Gastrocnemius medialis (tissue), 4 donors: Measurements from ENCODE around the gene KCNJ10. TPM values are rescaled to one million over a fixed set of nuclear protein-coding genes. Genes with fewer than 3 reads are reported as not detected.

Experiments
- ATAC-seq, 2 donors: fragments of 150-250 bp; one replicate each; pipeline ENCODE4 v1.9.1; 2016
- DNase-seq, 2 donors: peaks; one replicate each; pipeline ENCODE4 v3.0.0-alpha.2; 2019
- H3K27ac ChIP-seq, 4 donors: fragments of 200-600 bp; sonication (generic); 1 replicate in 1 of 4; 2 replicates in 3 of 4; pipeline ENCODE4 v1.5.1; 2016 to 2018; ENCODE audit warnings: mild to moderate bottlenecking in 2 of 4, moderate library complexity in 1 of 4
- H3K27me3 ChIP-seq, 3 donors: fragments of 200-600 bp; sonication (generic) in 2 of 3; 1 replicate in 1 of 3; 2 replicates in 2 of 3; pipeline versions ENCODE4 v1.5.1 to v1.6.0; 2016 to 2019; ENCODE audit warnings: mild to moderate bottlenecking in 1 of 3, moderate library complexity in 1 of 3
- H3K36me3 ChIP-seq, 2 donors: fragments of 200-600 bp; sonication (generic) in 1 of 2; one replicate each; pipeline ENCODE4 v1.5.1; 2017 to 2018
- H3K4me1 ChIP-seq, 2 donors: fragments of 200-600 bp; sonication (generic) in 1 of 2; one replicate each; pipeline ENCODE4 v1.5.1; 2016 to 2017; ENCODE audit warnings: mild to moderate bottlenecking in 2 of 2
- H3K4me3 ChIP-seq, 4 donors: fragments of 200-600 bp; sonication (generic) in 3 of 4; 1 replicate in 1 of 4; 2 replicates in 3 of 4; pipeline ENCODE4 v1.5.1; 2016 to 2019; ENCODE audit warnings: mild to moderate bottlenecking in 2 of 4
- H3K9me3 ChIP-seq, 3 donors: fragments of 200-600 bp; sonication (generic) in 2 of 3; 1 replicate in 1 of 3; 2 replicates in 2 of 3; pipeline ENCODE4 v1.5.1; 2016 to 2019
- CTCF ChIP-seq, 5 experiments: fragments of 450-650 bp in 3 of 5; fragments of 200-600 bp in 2 of 5; sonication (generic) in 2 of 5; IDR thresholded peaks in 4 of 5; conservative IDR thresholded peaks in 1 of 5; 1 replicate in 4 of 5; 2 replicates in 1 of 5; pipeline ENCODE4 v1.5.1; 2016 to 2019; ENCODE audit warnings: antibody characterized with exemption in 5 of 5, mild to moderate bottlenecking in 3 of 5, moderate library complexity in 3 of 5
- POLR2A ChIP-seq, 2 donors: fragments of 450-650 bp; IDR thresholded peaks; one replicate each; pipeline ENCODE4 v1.6.1; 2017; ENCODE audit warnings: antibody characterized with exemption in 2 of 2, mild to moderate bottlenecking in 2 of 2, moderate library complexity in 2 of 2
- in situ Hi-C, 4 donors: fragments of 200-750 bp; cut with MboI; loops; one replicate each; pipeline versions ENCODE4 v1.15.0 to v1.8.0; 2017; ENCODE audit warnings: low sequenced_read_pairs in 4 of 4
- intact Hi-C: fragments of 100-400 bp; cut with DNase I; formaldehyde crosslinking; loops from one replicate; pipeline ENCODE4 v1.15.1; 2023; ENCODE audit warnings: low total_unique reads
- total RNA-seq, 4 donors: library from RNA; depleted of rRNA; stranded (reverse); fragments of >200 nt; gene quantifications; one replicate each; pipeline versions ENCODE4 v1.1.0 to v1.2.3, GENCODE V29; 2016

Gene KCNJ10
- total RNA-seq, 4 donors from 2014 or later = not detected

GRCh38 chr1:160085686-160086455 is 15.9 kb upstream of the KCNJ10 start:
- Histone ChIP-seq H3K36me3 (no peaks in the 10 kb centered on the region), H3K4me1 (peaks cover 0 to 6% of the 10 kb centered on the region in 2 donors), H3K4me3 (no peak overlapping the region), H3K27me3 (peaks cover 0 to 12% (median 3%) of the 10 kb centered on the region in 3 donors), H3K9me3 (no peaks in the 10 kb centered on the region), H3K27ac (peak overlapping the region; percentile 14 to 51 (median 36))
- ATAC-seq (peak; percentile 69 to 89), DNase-seq (peak; percentile 53 to 79)
- intact Hi-C loops (loop anchor here (5.0 to 10.0 kb wide), 2 partner anchors 206 to 289 kb away; no protein-coding TSS in a partner anchor), in situ Hi-C loops (loop anchor here in 3 of 4 donors (10.0 to 25.0 kb wide), 3 partner anchors 51 to 276 kb away; partner anchors contain the start of genes NHLH1 (in 2 of the 3), PEX19 (in 1 of the 3) and PIGM (in 1 of the 3))
- peak; percentile 75 to 89 (median 88) for TF ChIP-seq CTCF (IDR thresholded peaks at IDR 0.05 in 4 of 5, conservative IDR thresholded peaks at IDR 0.05 in 1 of 5)
- no peak for TF ChIP-seq POLR2A (IDR thresholded peaks at IDR 0.05)

- no peaks in the 10 kb centered on the region for H3K36me3 ChIP-seq
- in situ Hi-C loops (loop anchor here in 3 of 4 donors (10.0 to 25.0 kb wide), 3 partner anchors 50 to 277 kb away; partner anchors contain the start of genes NHLH1 (in 2 of the 3), PEX19 (in 1 of the 3) and PIGM (in 1 of the 3)), intact Hi-C loops (loop anchor here (5.0 to 10.0 kb wide), 2 partner anchors 207 to 290 kb away; no protein-coding TSS in a partner anchor)
- ATAC-seq = no peak
- H3K27ac ChIP-seq = no peak overlapping the region
- H3K4me3 ChIP-seq = no peak overlapping the region
- DNase-seq = no peak
- peaks cover 0 to 12% (median 3%) of the 10 kb centered on the region in 3 donors for H3K27me3 ChIP-seq
- peaks cover 0 to 6% of the 10 kb centered on the region in 2 donors for H3K4me1 ChIP-seq
- H3K9me3 ChIP-seq = no peaks in the 10 kb centered on the region
- TF ChIP-seq CTCF (IDR thresholded peaks at IDR 0.05 in 4 of 5, conservative IDR thresholded peaks at IDR 0.05 in 1 of 5) (no peak), POLR2A (IDR thresholded peaks at IDR 0.05) (no peak)
These were observed 14.9 kb upstream of the KCNJ10 start for GRCh38 chr1:160084771-160085321.

- Histone ChIP-seq H3K27ac (no peak overlapping the region), H3K36me3 (no peaks in the 10 kb centered on the region), H3K4me1 (peaks cover 0 to 8% of the 10 kb centered on the region in 2 donors), H3K9me3 (no peaks in the 10 kb centered on the region), H3K27me3 (peaks cover 0 to 12% (median 3%) of the 10 kb centered on the region in 3 donors), H3K4me3 (peak overlapping the region in 2 of 4 donors; percentile 17 to 21)
- intact Hi-C loops = loop anchor here (10.0 kb wide), 1 partner anchor 291 kb away; no protein-coding TSS in a partner anchor
- TF ChIP-seq CTCF (IDR thresholded peaks at IDR 0.05 in 4 of 5, conservative IDR thresholded peaks at IDR 0.05 in 1 of 5) (peak in 4 of 5 experiments; percentile 23 to 56 (median 42)), POLR2A (IDR thresholded peaks at IDR 0.05) (no peak)
- in situ Hi-C loops = loop anchor here in 3 of 4 donors (10.0 to 25.0 kb wide), 3 partner anchors 49 to 278 kb away; partner anchors contain the start of genes NHLH1 (in 2 of the 3), PEX19 (in 1 of the 3) and PIGM (in 1 of the 3)
- DNase-seq = no peak
- ATAC-seq = no peak
These were observed 14.2 kb upstream of the KCNJ10 start for GRCh38 chr1:160083968-160084770.

GRCh38 chr1:160082926-160083325 is 13.0 kb upstream of the KCNJ10 start:
- H3K4me3 ChIP-seq = no peak overlapping the region
- H3K36me3 ChIP-seq = no peaks in the 10 kb centered on the region
- intact Hi-C loops = loop anchor here (10.0 kb wide), 1 partner anchor 292 kb away; no protein-coding TSS in a partner anchor
- no peaks in the 10 kb centered on the region for H3K9me3 ChIP-seq
- H3K4me1 ChIP-seq = peaks cover 0 to 18% of the 10 kb centered on the region in 2 donors
- TF ChIP-seq CTCF (IDR thresholded peaks at IDR 0.05 in 4 of 5, conservative IDR thresholded peaks at IDR 0.05 in 1 of 5) = no peak
- TF ChIP-seq POLR2A (IDR thresholded peaks at IDR 0.05) = no peak
- peaks cover 0 to 12% (median 3%) of the 10 kb centered on the region in 3 donors for H3K27me3 ChIP-seq
- in situ Hi-C loops = loop anchor here in 3 of 4 donors (10.0 to 25.0 kb wide), 3 partner anchors 48 to 279 kb away; partner anchors contain the start of genes NHLH1 (in 2 of the 3), PEX19 (in 1 of the 3) and PIGM (in 1 of the 3)
- no peak for DNase-seq
- no peak overlapping the region for H3K27ac ChIP-seq
- ATAC-seq = no peak
